Esophagus squamous epithelium (tissue), 4 donors: ENCODE data around the gene BTAF1.

ENCODE experiments used
- CTCF ChIP-seq, 6 experiments: fragments of 450-650 bp in 4 of 6; fragments of 200-600 bp in 2 of 6; sonication (generic) in 2 of 6; IDR thresholded peaks; one replicate each; pipeline ENCODE4 v1.5.1; 2016 to 2019; ENCODE audit warnings: antibody characterized with exemption in 6 of 6, mild to moderate bottlenecking in 4 of 6, moderate library complexity in 4 of 6
- POLR2A ChIP-seq, 4 donors: fragments of 450-650 bp; IDR thresholded peaks; one replicate each; pipeline ENCODE4 v1.6.1; 2017; ENCODE audit warnings: antibody characterized with exemption in 4 of 4, mild to moderate bottlenecking in 4 of 4, moderate library complexity in 3 of 4

GRCh38 chr10:91901784-91902677 is 21.5 kb upstream of the BTAF1 start:
- TF ChIP-seq POLR2A (IDR thresholded peaks at IDR 0.05) (no peak), CTCF (IDR thresholded peaks at IDR 0.05) (no peak)
